Mesendoderm (in vitro differentiated cells): ENCODE measurements around the gene EPN2.

Source experiments
- DNase-seq: peaks from one replicate; pipeline ENCODE4 v3.0.0; 2013
- H2AK5ac ChIP-seq: 2 replicates; pipeline ENCODE4 v1.6.1; 2013; ENCODE audit warnings: low read length, inconsistent platforms
- H2BK120ac ChIP-seq: 2 replicates; pipeline ENCODE4 v1.6.1; 2013; ENCODE audit warnings: low read depth, mild to moderate bottlenecking, low read length, moderate library complexity, mixed read lengths
- H2BK15ac ChIP-seq: replicated peaks from 2 replicates; pipeline ENCODE4 v1.6.1; 2013; ENCODE audit warnings: low read depth, mild to moderate bottlenecking, moderate library complexity
- H2BK5ac ChIP-seq: 2 replicates; pipeline ENCODE4 v1.6.1; 2013; ENCODE audit warnings: low read length, inconsistent platforms
- H3K18ac ChIP-seq: 2 replicates; pipeline ENCODE4 v1.6.1; 2013; ENCODE audit warnings: mild to moderate bottlenecking, low read length, mixed read lengths
- H3K23ac ChIP-seq: one replicate; pipeline ENCODE4 v1.6.1; 2013; ENCODE audit warnings: low read length
- H3K27ac ChIP-seq: 2 replicates; pipeline ENCODE4 v1.5.1; 2013; ENCODE audit warnings: low read depth, mild to moderate bottlenecking, inconsistent platforms, low read length, moderate library complexity
- H3K27me3 ChIP-seq: 2 replicates; pipeline ENCODE4 v1.6.1; 2013; ENCODE audit warnings: low read length, control low read depth, mild to moderate bottlenecking, inconsistent platforms; ENCODE audit not compliant: insufficient read depth, poor library complexity
- H3K36me3 ChIP-seq: 2 replicates; pipeline ENCODE4 v1.6.1; 2013; ENCODE audit warnings: low read length, inconsistent platforms; ENCODE audit not compliant: control insufficient read depth, insufficient read depth
- H3K4ac ChIP-seq: one replicate; pipeline ENCODE4 v1.6.1; 2013; ENCODE audit warnings: low read depth, mild to moderate bottlenecking, low read length, moderate library complexity
- H3K4me1 ChIP-seq: 2 replicates; pipeline ENCODE4 v1.6.1; 2013; ENCODE audit warnings: low read depth, low read length, inconsistent platforms; ENCODE audit not compliant: control insufficient read depth
- H3K4me2 ChIP-seq: 2 replicates; pipeline ENCODE4 v1.6.1; 2013; ENCODE audit warnings: low read length
- H3K4me3 ChIP-seq: 2 replicates; pipeline ENCODE4 v1.5.1; 2013; ENCODE audit warnings: mild to moderate bottlenecking, low read length
- H3K56ac ChIP-seq: one replicate; pipeline ENCODE4 v1.6.1; 2013; ENCODE audit warnings: low read length
- H3K79me1 ChIP-seq: 2 replicates; pipeline ENCODE4 v1.6.1; 2013; ENCODE audit warnings: low read length, inconsistent platforms
- H3K79me2 ChIP-seq: 2 replicates; pipeline ENCODE4 v1.6.1; 2013; ENCODE audit warnings: mild to moderate bottlenecking, low read length; ENCODE audit not compliant: control insufficient read depth, insufficient read depth
- H3K9ac ChIP-seq: 2 replicates; pipeline ENCODE4 v1.6.1; 2013; ENCODE audit warnings: low read length, inconsistent platforms
- H4K5ac ChIP-seq: one replicate; pipeline ENCODE4 v1.6.1; 2013; ENCODE audit warnings: low read length
- H4K8ac ChIP-seq: one replicate; pipeline ENCODE4 v1.6.1; 2013; ENCODE audit warnings: low read depth, mild to moderate bottlenecking, control low read depth, low read length, moderate library complexity
- WGBS: extraction: QIAGEN DNeasy Blood & Tissue Kit; methylation state at CpG from one replicate; pipeline ENCODE4 v1.1.7; 2013; ENCODE audit warnings: low lambda C conversion rate, missing lambda C conversion rate; ENCODE audit not compliant: insufficient coverage; ENCODE audit errors: extremely low coverage; 5-methylcytosine and 5-hydroxymethylcytosine counted together

EPN2 gene

DNA sequence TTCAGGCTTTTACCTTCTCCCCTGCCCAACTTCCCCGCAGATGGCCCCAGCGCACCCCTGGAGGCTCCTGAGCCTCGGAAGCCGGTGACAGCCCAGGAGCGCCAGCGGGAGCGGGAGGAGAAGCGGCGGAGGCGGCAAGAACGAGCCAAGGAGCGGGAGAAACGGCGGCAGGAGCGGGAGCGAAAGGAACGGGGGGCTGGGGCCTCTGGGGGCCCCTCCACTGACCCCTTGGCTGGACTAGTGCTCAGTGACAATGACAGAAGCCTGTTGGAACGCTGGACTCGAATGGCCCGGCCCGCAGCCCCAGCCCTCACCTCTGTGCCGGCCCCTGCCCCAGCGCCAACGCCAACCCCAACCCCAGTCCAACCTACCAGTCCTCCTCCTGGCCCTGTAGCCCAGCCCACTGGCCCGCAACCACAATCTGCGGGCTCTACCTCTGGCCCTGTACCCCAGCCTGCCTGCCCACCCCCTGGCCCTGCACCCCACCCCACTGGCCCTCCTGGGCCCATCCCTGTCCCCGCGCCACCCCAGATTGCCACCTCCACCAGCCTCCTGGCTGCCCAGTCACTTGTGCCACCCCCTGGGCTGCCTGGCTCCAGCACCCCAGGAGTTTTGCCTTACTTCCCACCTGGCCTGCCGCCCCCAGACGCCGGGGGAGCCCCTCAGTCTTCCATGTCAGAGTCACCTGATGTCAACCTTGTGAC lies 144.7 kb downstream of the EPN2 start:
- Histone ChIP-seq H3K27ac (no peak overlapping the region), H3K4ac (no peak overlapping the region), H3K36me3 (peaks cover 24% of the 10 kb centered on the region), H3K56ac (peak overlapping the region; percentile 3), H3K4me2 (no peak overlapping the region), H3K79me2 (peaks cover 46% of the 10 kb centered on the region), H3K4me1 (peaks cover 16% of the 10 kb centered on the region), H2AK5ac (no peak overlapping the region), H3K27me3 (no peaks in the 10 kb centered on the region), H3K18ac (no peak overlapping the region), H2BK15ac (no peak overlapping the region), H3K4me3 (no peak overlapping the region), H3K9ac (peak overlapping the region; percentile 1), H3K79me1 (peaks cover 28% of the 10 kb centered on the region), H2BK120ac (no peak overlapping the region), H4K5ac (no peak overlapping the region), H2BK5ac (no peak overlapping the region), H3K23ac (no peak overlapping the region), H4K8ac (no peak overlapping the region)
- no CpG with 5 or more reads among the region's 31 CpGs for WGBS
- DNase-seq, result no peak

- H3K27me3 ChIP-seq, result no peaks in the 10 kb centered on the region
- H3K4me2 ChIP-seq, result no peak overlapping the region
- H3K36me3 ChIP-seq, result peaks cover 24% of the 10 kb centered on the region
- no peak overlapping the region for H3K4me3 ChIP-seq
- H2BK120ac ChIP-seq, result no peak overlapping the region
- H3K56ac ChIP-seq, result peak overlapping the region; percentile 3
- H3K4me1 ChIP-seq, result peaks cover 19% of the 10 kb centered on the region
- no peak overlapping the region for H3K18ac ChIP-seq
- no peak overlapping the region for H3K9ac ChIP-seq
- no peak overlapping the region for H2BK5ac ChIP-seq
- no peak overlapping the region for H2BK15ac ChIP-seq
- no peak overlapping the region for H2AK5ac ChIP-seq
- no peak overlapping the region for H3K4ac ChIP-seq
- H3K27ac ChIP-seq, result no peak overlapping the region
- DNase-seq, result no peak
- WGBS, result no CpG with 5 or more reads among the region's 13 CpGs
- peaks cover 46% of the 10 kb centered on the region for H3K79me2 ChIP-seq
- H3K23ac ChIP-seq, result no peak overlapping the region
- no peak overlapping the region for H4K5ac ChIP-seq
- no peak overlapping the region for H4K8ac ChIP-seq
- peaks cover 28% of the 10 kb centered on the region for H3K79me1 ChIP-seq
These were observed 145.6 kb downstream of the EPN2 start for GRCh38 chr17:19382531-19383444.

DNA sequence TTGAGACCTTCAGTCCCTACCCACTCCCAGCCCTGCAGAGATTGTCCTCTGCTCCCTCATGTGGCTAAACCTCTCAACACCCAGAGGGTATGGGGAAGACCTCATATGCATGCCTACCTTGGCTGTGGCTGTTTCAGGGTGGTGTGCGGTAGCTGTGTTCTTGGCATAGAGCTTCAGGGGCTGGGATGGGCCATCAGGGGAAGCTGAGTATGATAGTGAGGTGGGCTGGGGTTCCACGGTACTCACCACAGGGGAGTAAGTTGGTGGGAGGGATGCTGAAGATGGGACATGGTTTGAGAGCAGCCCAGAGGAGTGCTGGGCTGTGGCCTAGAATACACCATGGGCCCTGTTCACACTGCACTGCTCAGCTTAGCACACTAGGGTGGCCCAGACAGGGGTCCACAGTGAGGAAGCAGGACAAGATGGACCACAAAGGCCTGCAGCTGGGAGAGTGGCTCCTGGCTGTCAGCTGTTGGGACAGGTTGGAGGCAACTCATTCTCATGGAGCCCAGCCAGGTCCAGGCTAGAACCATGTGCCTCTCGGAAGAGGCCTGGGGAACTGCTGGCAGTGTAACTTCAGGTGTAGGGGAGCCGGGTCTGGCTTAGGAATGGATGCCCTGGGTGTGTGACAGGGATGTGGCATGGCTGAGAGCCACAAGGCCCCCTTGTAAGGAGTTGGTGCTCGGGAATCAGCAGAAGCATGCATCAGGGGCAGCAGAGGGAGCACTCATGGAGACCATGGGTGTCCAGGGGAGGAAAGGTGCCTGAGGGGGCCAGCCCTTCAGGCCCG lies 146.7 kb downstream of the EPN2 start:
- Histone ChIP-seq H3K56ac (peak overlapping the region; percentile 34), H3K27ac (no peak overlapping the region), H3K4ac (no peak overlapping the region), H2BK5ac (no peak overlapping the region), H4K5ac (no peak overlapping the region), H3K36me3 (peaks cover 24% of the 10 kb centered on the region), H3K27me3 (no peaks in the 10 kb centered on the region), H3K23ac (no peak overlapping the region), H3K9ac (peak overlapping the region; percentile 60), H3K18ac (no peak overlapping the region), H3K4me1 (peaks cover 23% of the 10 kb centered on the region), H2BK15ac (no peak overlapping the region), H3K79me1 (peaks cover 25% of the 10 kb centered on the region), H2BK120ac (no peak overlapping the region), H4K8ac (no peak overlapping the region), H3K79me2 (peaks cover 43% of the 10 kb centered on the region), H2AK5ac (no peak overlapping the region), H3K4me3 (no peak overlapping the region), H3K4me2 (no peak overlapping the region)
- WGBS, result no CpG with 5 or more reads among the region's 6 CpGs
- no peak for DNase-seq

DNA sequence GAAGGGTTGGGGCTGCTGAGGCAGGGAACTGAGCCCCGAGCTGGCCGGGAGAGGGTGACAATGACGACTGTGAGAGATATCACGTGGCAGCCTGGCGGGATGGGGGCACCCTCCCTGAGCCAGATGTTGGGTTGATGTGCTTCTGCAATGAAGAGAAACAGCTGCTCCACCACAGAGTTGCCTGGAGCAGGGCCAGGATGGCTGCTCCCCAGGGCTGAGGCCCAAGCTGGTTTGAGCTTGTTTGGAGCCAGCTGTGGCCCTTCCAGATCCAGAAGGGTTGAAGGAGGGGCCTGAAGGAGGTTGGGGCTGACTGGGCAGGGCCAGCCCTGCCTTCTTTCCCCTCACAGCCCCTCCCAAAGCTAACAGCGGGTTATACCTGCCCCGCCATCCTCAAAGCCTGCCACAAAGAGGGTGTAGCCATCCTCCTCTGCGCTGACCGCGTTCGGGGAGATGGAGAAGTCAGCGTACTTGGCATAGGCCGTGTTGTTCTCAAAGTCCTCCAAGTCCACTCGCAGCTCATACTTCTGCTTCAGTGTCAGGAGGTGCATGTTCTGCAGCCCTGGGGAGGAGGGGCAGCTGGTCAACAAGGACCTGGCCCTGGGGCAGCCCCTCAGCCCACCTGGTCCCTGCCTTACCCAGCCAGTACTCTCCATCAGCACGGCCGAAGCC lies 147.7 kb downstream of the EPN2 start:
- Histone ChIP-seq H3K9ac (peak overlapping the region; percentile 60), H3K79me2 (peaks cover 33% of the 10 kb centered on the region), H3K56ac (peak overlapping the region; percentile 34), H3K4me1 (peaks cover 21% of the 10 kb centered on the region), H3K27me3 (no peaks in the 10 kb centered on the region), H2AK5ac (no peak overlapping the region), H3K79me1 (peaks cover 23% of the 10 kb centered on the region), H2BK120ac (no peak overlapping the region), H3K23ac (no peak overlapping the region), H3K27ac (no peak overlapping the region), H3K4ac (no peak overlapping the region), H2BK15ac (no peak overlapping the region), H4K5ac (no peak overlapping the region), H3K36me3 (peaks cover 24% of the 10 kb centered on the region), H2BK5ac (no peak overlapping the region), H3K4me3 (no peak overlapping the region), H4K8ac (no peak overlapping the region), H3K18ac (no peak overlapping the region), H3K4me2 (peak overlapping the region; percentile 19)
- peak; percentile 53 for DNase-seq
- WGBS, result no CpG with 5 or more reads among the region's 16 CpGs

DNA sequence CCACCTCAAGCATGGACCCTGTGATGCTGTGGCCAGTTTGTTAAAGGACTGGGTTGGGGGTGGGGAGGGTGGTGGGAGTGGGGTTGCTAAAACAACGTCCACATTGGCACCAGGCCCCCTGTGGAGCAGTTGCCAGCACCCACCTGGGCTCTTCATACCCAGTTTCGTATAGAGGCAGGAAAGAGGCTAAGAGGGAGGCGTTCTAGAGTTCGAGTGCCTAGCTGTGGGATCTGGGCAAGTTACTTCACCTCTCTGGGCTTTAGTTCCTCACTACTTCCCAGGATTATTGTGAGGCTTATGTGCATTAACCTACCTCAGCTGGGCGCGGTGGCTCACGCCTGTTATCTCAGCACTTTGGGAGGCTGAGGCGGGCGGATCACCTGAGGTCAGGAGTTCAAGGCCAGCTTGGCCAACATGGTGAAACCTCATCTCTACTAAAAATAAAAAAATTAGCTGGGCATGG lies 148.4 kb downstream of the EPN2 start:
- Histone ChIP-seq H2AK5ac (no peak overlapping the region), H3K27ac (no peak overlapping the region), H3K4ac (no peak overlapping the region), H3K56ac (peak overlapping the region; percentile 34), H4K5ac (no peak overlapping the region), H3K79me1 (peaks cover 16% of the 10 kb centered on the region), H3K79me2 (peaks cover 26% of the 10 kb centered on the region), H3K36me3 (peaks cover 18% of the 10 kb centered on the region), H3K4me2 (peak overlapping the region; percentile 20), H4K8ac (no peak overlapping the region), H2BK5ac (no peak overlapping the region), H3K4me1 (peaks cover 18% of the 10 kb centered on the region), H2BK120ac (no peak overlapping the region), H3K9ac (peak overlapping the region; percentile 60), H2BK15ac (no peak overlapping the region), H3K27me3 (no peaks in the 10 kb centered on the region), H3K18ac (no peak overlapping the region), H3K23ac (no peak overlapping the region), H3K4me3 (no peak overlapping the region)
- no CpG with 5 or more reads among the region's 9 CpGs for WGBS
- no peak for DNase-seq
